ENCODE data around the gene LIPC. TPM values are rescaled to one million over a fixed set of nuclear protein-coding genes. Genes with fewer than 3 reads are reported as not detected.

The LIPC gene
- polyA plus RNA-seq, 1 donor (not counting 4 experiments of a cell fraction or from before 2014, with no cell fraction given) = not detected

GRCh38 chr15:58556028-58556361 is 124.2 kb downstream of the LIPC start:
- no peak overlapping the region for H3K4me2 ChIP-seq (ENCODE audit: control insufficient read depth, extremely low read depth, insufficient read depth, low read depth, low read length)

DNA sequence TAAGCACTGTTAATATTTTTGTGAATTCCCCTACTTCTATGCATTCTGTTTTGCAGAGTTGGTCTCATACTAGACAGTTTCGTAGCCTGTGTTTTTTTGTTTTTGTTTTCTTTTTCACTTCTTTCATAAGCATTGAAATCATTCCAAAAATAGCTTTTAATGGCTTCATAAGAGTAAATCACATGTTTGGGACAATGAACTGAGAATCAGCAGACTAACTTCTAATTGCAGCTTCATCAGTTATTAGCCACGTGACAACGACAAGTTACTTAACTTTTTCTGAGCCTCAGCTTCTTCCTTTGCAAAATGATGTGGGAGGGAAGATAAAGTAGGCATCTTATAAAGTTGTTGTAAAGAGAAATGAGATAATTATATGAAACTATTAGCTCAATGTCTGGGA is 124.8 kb downstream of the LIPC start:
- Histone ChIP-seq H3K4me2 (ENCODE audit: control insufficient read depth, extremely low read depth, insufficient read depth, low read depth, low read length) (no peak overlapping the region), H3K9me3 (ENCODE audit: control insufficient read depth, low read depth, low read length) (no peaks in the 10 kb centered on the region), H3K27me3 (ENCODE audit: control insufficient read depth, extremely low read depth, insufficient read depth, low read length) (no peaks in the 10 kb centered on the region), H4K20me1 (ENCODE audit: control insufficient read depth, extremely low read depth, insufficient read depth, low read length) (no peaks in the 10 kb centered on the region), H3K36me3 (ENCODE audit: control insufficient read depth in 2 of 2, extremely low read depth in 1 of 2, insufficient read depth in 2 of 2, low read length in 2 of 2) (no peaks in the 10 kb centered on the region), H3K4me1 (ENCODE audit: control insufficient read depth, extremely low read depth, insufficient read depth, low read length) (peaks cover 5% of the 10 kb centered on the region), H3K27ac (ENCODE audit: control insufficient read depth, insufficient read depth, low read length) (no peak overlapping the region), H3K4me3 (ENCODE audit: control insufficient read depth in 2 of 3, extremely low read depth in 1 of 3, insufficient read depth in 2 of 3, low read depth in 1 of 3, low read length in 3 of 3) (no peak overlapping the region), H3K79me2 (ENCODE audit: control insufficient read depth, insufficient read depth, low read length) (no peaks in the 10 kb centered on the region), H2AFZ (ENCODE audit: control insufficient read depth, low read length) (no peak overlapping the region), H3K9me1 (ENCODE audit: control insufficient read depth, extremely low read depth, insufficient read depth, low read length) (no peaks in the 10 kb centered on the region), H3K9ac (ENCODE audit: control insufficient read depth, extremely low read depth, insufficient read depth, low read length) (no peak overlapping the region)
- TF ChIP-seq CTCF (optimal IDR thresholded peaks at IDR 0.05 in 1 of 3, IDR thresholded peaks at IDR 0.05 in 1 of 3, conservative IDR thresholded peaks at IDR 0.05 in 1 of 3; ENCODE audit: extremely low read depth in 1 of 3, insufficient read depth in 2 of 3, low read length in 3 of 3) = no peak
- no peak for TF ChIP-seq EZH2 (IDR thresholded peaks at IDR 0.05; ENCODE audit: low read length)
- FAIRE-seq = no peak
- dilution Hi-C loops (cut with MboI; ENCODE audit: extremely low pct_ligation_motif_present, low sequenced_read_pairs) = no loop called here
- no peak for DNase-seq (ENCODE audit: low read depth, low spot score)

More at GRCh38 chr15:58556028-58556361, 124.2 kb downstream of the LIPC start:
- Histone ChIP-seq H2AFZ (ENCODE audit: control insufficient read depth, low read length) (no peak overlapping the region), H3K27me3 (ENCODE audit: control insufficient read depth, extremely low read depth, insufficient read depth, low read length) (no peaks in the 10 kb centered on the region), H4K20me1 (ENCODE audit: control insufficient read depth, extremely low read depth, insufficient read depth, low read length) (no peaks in the 10 kb centered on the region), H3K9me1 (ENCODE audit: control insufficient read depth, extremely low read depth, insufficient read depth, low read length) (no peaks in the 10 kb centered on the region), H3K79me2 (ENCODE audit: control insufficient read depth, insufficient read depth, low read length) (no peaks in the 10 kb centered on the region), H3K4me3 (ENCODE audit: control insufficient read depth in 2 of 3, extremely low read depth in 1 of 3, insufficient read depth in 2 of 3, low read depth in 1 of 3, low read length in 3 of 3) (no peak overlapping the region), H3K9me3 (ENCODE audit: control insufficient read depth, low read depth, low read length) (no peaks in the 10 kb centered on the region), H3K4me1 (ENCODE audit: control insufficient read depth, extremely low read depth, insufficient read depth, low read length) (peaks cover 10% of the 10 kb centered on the region), H3K27ac (ENCODE audit: control insufficient read depth, insufficient read depth, low read length) (no peak overlapping the region), H3K36me3 (ENCODE audit: control insufficient read depth in 2 of 2, extremely low read depth in 1 of 2, insufficient read depth in 2 of 2, low read length in 2 of 2) (no peaks in the 10 kb centered on the region), H3K9ac (ENCODE audit: control insufficient read depth, extremely low read depth, insufficient read depth, low read length) (no peak overlapping the region)
- FAIRE-seq = no peak
- no peak for DNase-seq (ENCODE audit: low read depth, low spot score)
- dilution Hi-C loops (cut with MboI; ENCODE audit: extremely low pct_ligation_motif_present, low sequenced_read_pairs) = no loop called here
- TF ChIP-seq EZH2 (IDR thresholded peaks at IDR 0.05; ENCODE audit: low read length) = no peak
- no peak for TF ChIP-seq CTCF (optimal IDR thresholded peaks at IDR 0.05 in 1 of 3, IDR thresholded peaks at IDR 0.05 in 1 of 3, conservative IDR thresholded peaks at IDR 0.05 in 1 of 3; ENCODE audit: extremely low read depth in 1 of 3, insufficient read depth in 2 of 3, low read length in 3 of 3)
